ENCODE measurements around the gene CCDC6. TPM values are rescaled to one million over a fixed set of nuclear protein-coding genes. Genes with fewer than 3 reads are reported as not detected.

Gene CCDC6
- total and polyA plus RNA-seq, 5 donors, result 8.3 to 28.1 (median 23.8) TPM

- DNase-seq, result peak; percentile 30 to 67 (median 56)
- intact Hi-C loops (cut with DNase I), result loop anchor here in 2 of 4 donors (10.0 kb wide), 2 partner anchors 51 to 281 kb away; no protein-coding TSS in a partner anchor
Measured at GRCh38 chr10:59905731-59906416, 482 bp downstream of the CCDC6 start.

GRCh38 chr10:59905066-59905730 lies 1.2 kb downstream of the CCDC6 start:
- no peaks in the 10 kb centered on the region for H3K27me3 ChIP-seq (ENCODE audit: control insufficient read depth, insufficient read depth)
- ATAC-seq (peak; percentile 23 to 42), DNase-seq (peak; percentile 40 to 75 (median 70))
- intact Hi-C loops (cut with DNase I), result loop anchor here in 2 of 4 donors (10.0 kb wide), 2 partner anchors 50 to 280 kb away; no protein-coding TSS in a partner anchor
- 4% methylated on average over 23 of the region's 23 CpGs for WGBS
- H3K4me3 ChIP-seq (ENCODE audit: low read length), result peak overlapping the region; percentile 90
- peak overlapping the region; percentile 84 for H3K27ac ChIP-seq (ENCODE audit: low read length)
- peaks cover 2% of the 10 kb centered on the region for H3K4me1 ChIP-seq (ENCODE audit: control insufficient read depth, insufficient read depth, low read length)
- H3K9me3 ChIP-seq (ENCODE audit: control insufficient read depth, low read length), result no peaks in the 10 kb centered on the region

More at GRCh38 chr10:59905731-59906416, 482 bp downstream of the CCDC6 start:
- Histone ChIP-seq H3K27me3 (ENCODE audit: control insufficient read depth, insufficient read depth) (no peaks in the 10 kb centered on the region), H3K4me3 (ENCODE audit: low read length) (peak overlapping the region; percentile 90), H3K9me3 (ENCODE audit: control insufficient read depth, low read length) (no peaks in the 10 kb centered on the region), H3K4me1 (ENCODE audit: control insufficient read depth, insufficient read depth, low read length) (peaks cover 2% of the 10 kb centered on the region), H3K27ac (ENCODE audit: low read length) (peak overlapping the region; percentile 84)
- ATAC-seq, result peak; percentile 5 to 10
- WGBS, result under 1% methylated on average over 56 of the region's 56 CpGs

- ATAC-seq, result no peak
- peaks cover 2% of the 10 kb centered on the region for H3K4me1 ChIP-seq (ENCODE audit: control insufficient read depth, insufficient read depth, low read length)
- 64% methylated on average over 7 of the region's 7 CpGs for WGBS
- intact Hi-C loops (cut with DNase I), result loop anchor here in 2 of 4 donors (10.0 kb wide), 2 partner anchors 50 to 280 kb away; no protein-coding TSS in a partner anchor
- H3K27me3 ChIP-seq (ENCODE audit: control insufficient read depth, insufficient read depth), result no peaks in the 10 kb centered on the region
- no peaks in the 10 kb centered on the region for H3K9me3 ChIP-seq (ENCODE audit: control insufficient read depth, low read length)
- H3K27ac ChIP-seq (ENCODE audit: low read length), result peak overlapping the region; percentile 9
- DNase-seq, result no peak
- peak overlapping the region; percentile 90 for H3K4me3 ChIP-seq (ENCODE audit: low read length)
Measured at GRCh38 chr10:59904426-59905065, 1.8 kb downstream of the CCDC6 start.

GRCh38 chr10:59903871-59904270 lies 2.5 kb downstream of the CCDC6 start:
- Histone ChIP-seq H3K27ac (ENCODE audit: low read length) (no peak overlapping the region), H3K4me3 (ENCODE audit: low read length) (no peak overlapping the region), H3K4me1 (ENCODE audit: control insufficient read depth, insufficient read depth, low read length) (peaks cover 2% of the 10 kb centered on the region), H3K9me3 (ENCODE audit: control insufficient read depth, low read length) (no peaks in the 10 kb centered on the region), H3K27me3 (ENCODE audit: control insufficient read depth, insufficient read depth) (no peaks in the 10 kb centered on the region)
- no peak for DNase-seq
- intact Hi-C loops (cut with DNase I), result loop anchor here in 2 of 4 donors (10.0 kb wide), 2 partner anchors 49 to 279 kb away; no protein-coding TSS in a partner anchor
- no peak for ATAC-seq
- WGBS, result 68% methylated on average over 6 of the region's 6 CpGs

DNA sequence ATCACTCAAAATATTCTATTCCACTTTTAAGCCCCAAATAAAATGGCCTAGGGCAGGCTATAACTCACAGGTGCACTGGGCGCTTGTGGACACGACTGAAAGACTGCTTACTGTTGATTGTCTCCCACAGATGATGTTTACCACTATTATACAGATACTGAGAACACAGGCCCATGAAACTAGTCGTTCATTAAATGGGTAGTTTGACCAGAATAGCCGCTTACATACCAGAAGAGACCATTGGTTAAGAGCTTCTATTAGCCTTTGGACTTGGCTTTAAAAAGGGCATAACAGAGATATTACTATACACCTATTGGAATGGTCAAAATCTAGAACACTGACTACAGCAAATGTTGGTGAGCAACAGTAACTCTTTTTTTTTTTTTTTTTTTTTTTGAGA lies 4.3 kb downstream of the CCDC6 start:
- Histone ChIP-seq H3K4me1 (ENCODE audit: control insufficient read depth, insufficient read depth, low read length) (peaks cover 6% of the 10 kb centered on the region), H3K9me3 (ENCODE audit: control insufficient read depth, low read length) (no peaks in the 10 kb centered on the region), H3K27me3 (ENCODE audit: control insufficient read depth, insufficient read depth) (no peaks in the 10 kb centered on the region), H3K27ac (ENCODE audit: low read length) (no peak overlapping the region), H3K4me3 (ENCODE audit: low read length) (no peak overlapping the region)
- ATAC-seq (no peak), DNase-seq (no peak)
- 90% methylated on average over 4 of the region's 4 CpGs for WGBS
- intact Hi-C loops (cut with DNase I), result loop anchor here in 2 of 4 donors (10.0 kb wide), 2 partner anchors 47 to 277 kb away; no protein-coding TSS in a partner anchor

GRCh38 chr10:59901470-59901869 lies 4.9 kb downstream of the CCDC6 start:
- DNase-seq (no peak), ATAC-seq (no peak)
- 91% methylated on average over 1 of the region's 1 CpG for WGBS
- peaks cover 6% of the 10 kb centered on the region for H3K4me1 ChIP-seq (ENCODE audit: control insufficient read depth, insufficient read depth, low read length)
- H3K9me3 ChIP-seq (ENCODE audit: control insufficient read depth, low read length), result no peaks in the 10 kb centered on the region
- no peak overlapping the region for H3K27ac ChIP-seq (ENCODE audit: low read length)
- intact Hi-C loops (cut with DNase I), result loop anchor here in 2 of 4 donors (10.0 kb wide), 2 partner anchors 47 to 277 kb away; no protein-coding TSS in a partner anchor
- H3K27me3 ChIP-seq (ENCODE audit: control insufficient read depth, insufficient read depth), result no peaks in the 10 kb centered on the region
- no peak overlapping the region for H3K4me3 ChIP-seq (ENCODE audit: low read length)

GRCh38 chr10:59900048-59900727 lies 6.2 kb downstream of the CCDC6 start:
- ATAC-seq (no peak), DNase-seq (no peak)
- Histone ChIP-seq H3K4me3 (ENCODE audit: low read length) (no peak overlapping the region), H3K4me1 (ENCODE audit: control insufficient read depth, insufficient read depth, low read length) (peaks cover 9% of the 10 kb centered on the region), H3K27ac (ENCODE audit: low read length) (no peak overlapping the region), H3K9me3 (ENCODE audit: control insufficient read depth, low read length) (no peaks in the 10 kb centered on the region), H3K27me3 (ENCODE audit: control insufficient read depth, insufficient read depth) (no peaks in the 10 kb centered on the region)
- intact Hi-C loops (cut with DNase I), result loop anchor here in 2 of 4 donors (10.0 kb wide), 2 partner anchors 45 to 275 kb away; no protein-coding TSS in a partner anchor
- WGBS, result 81% methylated on average over 10 of the region's 10 CpGs

GRCh38 chr10:59898125-59898835 lies 8.1 kb downstream of the CCDC6 start:
- no peak overlapping the region for H3K27ac ChIP-seq (ENCODE audit: low read length)
- H3K27me3 ChIP-seq (ENCODE audit: control insufficient read depth, insufficient read depth), result no peaks in the 10 kb centered on the region
- DNase-seq, result no peak
- no peak overlapping the region for H3K4me3 ChIP-seq (ENCODE audit: low read length)
- intact Hi-C loops (cut with DNase I), result no loop called here
- no peaks in the 10 kb centered on the region for H3K9me3 ChIP-seq (ENCODE audit: control insufficient read depth, low read length)
- peak; percentile 29 to 49 for ATAC-seq
- peaks cover 12% of the 10 kb centered on the region for H3K4me1 ChIP-seq (ENCODE audit: control insufficient read depth, insufficient read depth, low read length)
- 69% methylated on average over 6 of the region's 6 CpGs for WGBS

- peak in 2 of 3 donors; percentile 61 to 62 for DNase-seq
- 58% methylated on average over 1 of the region's 1 CpG for WGBS
- peak; percentile 21 to 43 for ATAC-seq
- Histone ChIP-seq H3K27me3 (ENCODE audit: control insufficient read depth, insufficient read depth) (no peaks in the 10 kb centered on the region), H3K4me1 (ENCODE audit: control insufficient read depth, insufficient read depth, low read length) (peaks cover 20% of the 10 kb centered on the region), H3K4me3 (ENCODE audit: low read length) (no peak overlapping the region), H3K9me3 (ENCODE audit: control insufficient read depth, low read length) (no peaks in the 10 kb centered on the region), H3K27ac (ENCODE audit: low read length) (no peak overlapping the region)
- intact Hi-C loops (cut with DNase I), result no loop called here
Measured at GRCh38 chr10:59896191-59896590, 10.2 kb downstream of the CCDC6 start.

GRCh38 chr10:59895629-59896116 lies 10.7 kb downstream of the CCDC6 start:
- Histone ChIP-seq H3K9me3 (ENCODE audit: control insufficient read depth, low read length) (no peaks in the 10 kb centered on the region), H3K4me1 (ENCODE audit: control insufficient read depth, insufficient read depth, low read length) (peaks cover 20% of the 10 kb centered on the region), H3K4me3 (ENCODE audit: low read length) (no peak overlapping the region), H3K27me3 (ENCODE audit: control insufficient read depth, insufficient read depth) (no peaks in the 10 kb centered on the region), H3K27ac (ENCODE audit: low read length) (peak overlapping the region; percentile 61)
- WGBS, result 43% methylated on average over 10 of the region's 10 CpGs
- DNase-seq (no peak), ATAC-seq (peak; percentile 64 to 76)
- intact Hi-C loops (cut with DNase I), result no loop called here

Data from right cardiac atrium (tissue), 5 donors.